ENCODE measurements around the gene AK5. TPM values are rescaled to one million over a fixed set of nuclear protein-coding genes. Genes with fewer than 3 reads are reported as not detected.

Gene AK5
- polyA plus RNA-seq, 3 donors, result 0.34 to 0.72 (median 0.48) TPM

DNA sequence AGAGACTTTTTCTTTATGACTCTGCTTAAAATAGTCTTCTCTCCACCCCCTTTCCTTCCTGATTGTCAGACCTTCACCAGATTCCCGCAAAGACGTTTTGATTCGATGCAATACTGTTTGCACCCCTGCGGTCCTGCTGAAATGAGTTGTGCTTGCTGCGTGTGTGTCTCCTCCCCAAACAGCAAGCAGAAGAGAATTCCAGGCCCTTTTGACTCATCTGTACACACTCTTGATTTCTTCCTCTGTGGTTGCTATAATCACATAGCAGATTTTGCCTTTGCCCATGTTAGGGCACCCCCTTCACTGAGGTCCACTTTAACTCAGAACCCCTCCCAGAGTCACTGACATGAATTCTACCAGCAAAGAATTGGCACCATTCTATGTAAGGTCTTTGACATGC lies 264.2 kb downstream of the AK5 start:
- no peak for DNase-seq
- no peaks in the 10 kb centered on the region for H4K20me1 ChIP-seq (ENCODE audit: insufficient read depth, low read length)
- no peaks in the 10 kb centered on the region for H3K9me3 ChIP-seq (replicated peaks in 1 of 2; ENCODE audit: control insufficient read depth in 1 of 2, insufficient read depth in 1 of 2, low read length in 2 of 2)
- H3K79me2 ChIP-seq (ENCODE audit: insufficient read depth, low read length), result no peaks in the 10 kb centered on the region
- peaks cover 28% of the 10 kb centered on the region for H3K4me1 Mint-ChIP-seq
- TF ChIP-seq, protein P1, sequence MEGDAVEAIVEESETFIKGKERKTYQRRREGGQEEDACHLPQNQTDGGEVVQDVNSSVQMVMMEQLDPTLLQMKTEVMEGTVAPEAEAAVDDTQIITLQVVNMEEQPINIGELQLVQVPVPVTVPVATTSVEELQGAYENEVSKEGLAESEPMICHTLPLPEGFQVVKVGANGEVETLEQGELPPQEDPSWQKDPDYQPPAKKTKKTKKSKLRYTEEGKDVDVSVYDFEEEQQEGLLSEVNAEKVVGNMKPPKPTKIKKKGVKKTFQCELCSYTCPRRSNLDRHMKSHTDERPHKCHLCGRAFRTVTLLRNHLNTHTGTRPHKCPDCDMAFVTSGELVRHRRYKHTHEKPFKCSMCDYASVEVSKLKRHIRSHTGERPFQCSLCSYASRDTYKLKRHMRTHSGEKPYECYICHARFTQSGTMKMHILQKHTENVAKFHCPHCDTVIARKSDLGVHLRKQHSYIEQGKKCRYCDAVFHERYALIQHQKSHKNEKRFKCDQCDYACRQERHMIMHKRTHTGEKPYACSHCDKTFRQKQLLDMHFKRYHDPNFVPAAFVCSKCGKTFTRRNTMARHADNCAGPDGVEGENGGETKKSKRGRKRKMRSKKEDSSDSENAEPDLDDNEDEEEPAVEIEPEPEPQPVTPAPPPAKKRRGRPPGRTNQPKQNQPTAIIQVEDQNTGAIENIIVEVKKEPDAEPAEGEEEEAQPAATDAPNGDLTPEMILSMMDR (IDR thresholded peaks at IDR 0.05), result no peak
- H3K4me2 ChIP-seq (replicated peaks; ENCODE audit: extremely low read depth, low read length, poor library complexity, severe bottlenecking), result no peak overlapping the region
- intact Hi-C loops (cut with micrococcal nuclease), result no loop called here
- peaks cover 0 to 2% (median 0%) of the 10 kb centered on the region in 3 donors for H3K27me3 Mint-ChIP-seq (ENCODE audit: low read depth in 3 of 3)
- H3K4me3 Mint-ChIP-seq, result no peak overlapping the region
- no peak overlapping the region for H3K9ac ChIP-seq (ENCODE audit: insufficient read depth, low read length, poor library complexity, severe bottlenecking)
- H3K27me3 ChIP-seq (ENCODE audit: control insufficient read depth in 2 of 2, insufficient read depth in 2 of 2, low read length in 2 of 2), result no peaks in the 10 kb centered on the region
- H3K4me1 ChIP-seq (ENCODE audit: control insufficient read depth in 1 of 2, insufficient read depth in 2 of 2, low read length in 2 of 2), result peaks cover 8 to 20% of the 10 kb centered on the region in 2 donors
- H3K36me3 ChIP-seq (replicated peaks in 1 of 2; ENCODE audit: control insufficient read depth in 1 of 2, insufficient read depth in 2 of 2, low read length in 2 of 2), result no peaks in the 10 kb centered on the region
- H3K27ac ChIP-seq (ENCODE audit: low read depth in 1 of 2, low read length in 2 of 2), result no peak overlapping the region
- H3K36me3 Mint-ChIP-seq, result peaks cover 0 to 2% of the 10 kb centered on the region in 2 donors
- no peak overlapping the region for H3K27ac Mint-ChIP-seq
- H2AFZ ChIP-seq (ENCODE audit: insufficient read depth, low read depth, low read length, poor library complexity, severe bottlenecking), result peak overlapping the region; percentile 44
- peaks cover 0 to 3% (median 0%) of the 10 kb centered on the region in 7 donors for H3K9me3 Mint-ChIP-seq
- no peak overlapping the region for H3K4me3 ChIP-seq (replicated peaks in 1 of 3; ENCODE audit: low read depth in 2 of 3, low read length in 3 of 3)
- 23% methylated on average over 5 of the region's 5 CpGs for WGBS (ENCODE audit: insufficient coverage)

DNA sequence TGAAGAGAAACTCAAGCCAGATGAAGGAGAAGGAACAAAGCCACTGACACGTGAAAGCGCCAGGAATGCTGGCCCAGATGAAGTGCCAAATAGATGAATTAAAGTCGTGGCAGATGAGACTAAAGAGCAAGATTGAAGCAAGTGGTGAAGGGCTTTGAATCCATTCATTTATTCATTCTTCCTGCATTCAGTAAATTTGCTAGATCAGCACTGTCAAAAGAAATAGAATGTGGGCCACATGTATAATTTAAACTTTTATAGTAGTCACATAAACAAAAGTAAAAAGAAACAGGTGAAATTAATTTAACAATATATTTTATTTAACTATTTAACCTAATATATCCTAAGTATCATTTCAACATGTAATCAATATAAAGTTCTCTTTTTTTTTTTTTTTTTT lies 265.1 kb downstream of the AK5 start:
- H3K9me3 Mint-ChIP-seq, result peaks cover 0 to 3% (median 0%) of the 10 kb centered on the region in 7 donors
- intact Hi-C loops (cut with micrococcal nuclease), result no loop called here
- Histone ChIP-seq H3K4me1 (ENCODE audit: control insufficient read depth in 1 of 2, insufficient read depth in 2 of 2, low read length in 2 of 2) (peaks cover 8 to 15% of the 10 kb centered on the region in 2 donors), H3K27ac (ENCODE audit: low read depth in 1 of 2, low read length in 2 of 2) (no peak overlapping the region), H3K79me2 (ENCODE audit: insufficient read depth, low read length) (no peaks in the 10 kb centered on the region), H3K4me2 (replicated peaks; ENCODE audit: extremely low read depth, low read length, poor library complexity, severe bottlenecking) (no peak overlapping the region), H3K27me3 (ENCODE audit: control insufficient read depth in 2 of 2, insufficient read depth in 2 of 2, low read length in 2 of 2) (no peaks in the 10 kb centered on the region), H3K4me3 (replicated peaks in 1 of 3; ENCODE audit: low read depth in 2 of 3, low read length in 3 of 3) (no peak overlapping the region), H3K9me3 (replicated peaks in 1 of 2; ENCODE audit: control insufficient read depth in 1 of 2, insufficient read depth in 1 of 2, low read length in 2 of 2) (no peaks in the 10 kb centered on the region), H3K9ac (ENCODE audit: insufficient read depth, low read length, poor library complexity, severe bottlenecking) (no peak overlapping the region), H2AFZ (ENCODE audit: insufficient read depth, low read depth, low read length, poor library complexity, severe bottlenecking) (no peak overlapping the region), H3K36me3 (replicated peaks in 1 of 2; ENCODE audit: control insufficient read depth in 1 of 2, insufficient read depth in 2 of 2, low read length in 2 of 2) (no peaks in the 10 kb centered on the region), H4K20me1 (ENCODE audit: insufficient read depth, low read length) (no peaks in the 10 kb centered on the region)
- H3K27ac Mint-ChIP-seq, result no peak overlapping the region
- WGBS (ENCODE audit: insufficient coverage), result no CpG with 5 or more reads among the region's 3 CpGs
- H3K4me3 Mint-ChIP-seq, result no peak overlapping the region
- DNase-seq, result no peak
- H3K27me3 Mint-ChIP-seq (ENCODE audit: low read depth in 3 of 3), result peaks cover 0 to 2% (median 0%) of the 10 kb centered on the region in 3 donors
- H3K4me1 Mint-ChIP-seq, result peaks cover 25% of the 10 kb centered on the region
- H3K36me3 Mint-ChIP-seq, result peaks cover 0 to 2% of the 10 kb centered on the region in 2 donors
- TF ChIP-seq, protein P1 (IDR thresholded peaks at IDR 0.05), result no peak
